Gastroesophageal sphincter (tissue), 4 donors: ENCODE results near the gene CLP1. TPM values are rescaled to one million over a fixed set of nuclear protein-coding genes. Genes with fewer than 3 reads are reported as not detected.

ENCODE experiments used
- ATAC-seq: fragments of 150-250 bp; one replicate; pipeline ENCODE4 v1.9.1; 2016; ENCODE audit warnings: mild to moderate bottlenecking, moderate library complexity
- H3K27ac ChIP-seq, 4 donors: fragments of 200-600 bp; sonication (generic) in 3 of 4; 1 replicate in 3 of 4; 2 replicates in 1 of 4; pipeline ENCODE4 v1.5.1; 2016 to 2019
- H3K27me3 ChIP-seq: fragments of 200-600 bp; sonication (generic); one replicate; pipeline ENCODE4 v1.5.1; 2019
- H3K36me3 ChIP-seq, 2 donors: fragments of 200-600 bp; sonication (generic); one replicate each; pipeline ENCODE4 v1.5.1; 2019; ENCODE audit warnings: control low read depth in 1 of 2
- H3K4me1 ChIP-seq, 3 donors: fragments of 200-600 bp; sonication (generic); 1 replicate in 2 of 3; 2 replicates in 1 of 3; pipeline ENCODE4 v1.5.1; 2016 to 2019; ENCODE audit warnings: control low read depth in 2 of 3
- H3K4me3 ChIP-seq, 2 donors: fragments of 200-600 bp; sonication (generic); one replicate each; pipeline ENCODE4 v1.5.1; 2019; ENCODE audit warnings: mild to moderate bottlenecking in 1 of 2, moderate library complexity in 1 of 2
- H3K9me3 ChIP-seq, 3 donors: fragments of 200-600 bp; sonication (generic); one replicate each; pipeline ENCODE4 v1.5.1; 2017 to 2019; ENCODE audit warnings: control low read depth in 2 of 3
- CTCF ChIP-seq, 4 experiments: fragments of 200-600 bp in 2 of 4; fragments of 450-650 bp in 2 of 4; sonication (generic) in 1 of 4; IDR thresholded peaks; one replicate each; pipeline ENCODE4 v1.5.1; 2017 to 2019; ENCODE audit warnings: antibody characterized with exemption in 4 of 4, mild to moderate bottlenecking in 2 of 4, moderate library complexity in 2 of 4
- EP300 ChIP-seq: sonication (generic); formaldehyde crosslinking; IDR thresholded peaks from one replicate; pipeline ENCODE4 v1.6.1; 2017; ENCODE audit warnings: antibody characterized with exemption, mild to moderate bottlenecking
- POLR2A ChIP-seq, 2 donors: fragments of 450-650 bp; IDR thresholded peaks; one replicate each; pipeline ENCODE4 v1.6.1; 2017; ENCODE audit warnings: antibody characterized with exemption in 2 of 2, mild to moderate bottlenecking in 2 of 2, moderate library complexity in 1 of 2
- POLR2AphosphoS5 ChIP-seq: sonication (generic); formaldehyde crosslinking; IDR thresholded peaks from one replicate; pipeline ENCODE4 v1.6.1; 2017; ENCODE audit warnings: antibody characterized with exemption
- WGBS, 2 donors: methylation state at CpG; one replicate each; pipeline ENCODE4 v1.1.5; 2018; ENCODE audit warnings: low coverage in 1 of 2; 5-methylcytosine and 5-hydroxymethylcytosine counted together
- total RNA-seq, 4 donors: library from RNA; depleted of rRNA; stranded (reverse); fragments of >200 nt; gene quantifications; one replicate each; pipeline ENCODE4 v1.1.0, GENCODE V29; 2016

The CLP1 gene
- total RNA-seq, 4 donors from 2014 or later, result 11.4 to 21.7 (median 16.6) TPM

GRCh38 chr11:57667736-57668433 lies 10.3 kb downstream of the CLP1 start, which contains the start of gene ZDHHC5:
TSS of gene ZDHHC5 (plus strand) at chr11:57668114. CDS start at chr11:57673091, 4,977 bp downstream.
- no peaks in the 10 kb centered on the region for H3K9me3 ChIP-seq
- peak within 1 kb of the TSS; percentile 74 to 95 for H3K4me3 ChIP-seq
- peak within 1 kb of the TSS; percentile 92 to 95 (median 94) for H3K27ac ChIP-seq
- TF ChIP-seq POLR2AphosphoS5 (peak; percentile 68), CTCF (IDR thresholded peaks at IDR 0.05) (peak in 3 of 4 experiments; percentile 59 to 72 (median 67)), EP300 (no peak), POLR2A (IDR thresholded peaks at IDR 0.05) (peak; percentile 82 to 88)
- H3K27me3 ChIP-seq, result no peaks in the 10 kb centered on the region
- peak; percentile 94 for ATAC-seq
- 1% methylated on average over 38 of the region's 96 CpGs; no CpG with 5 or more reads in 1 of the 2 donors for WGBS, 2 donors
- H3K36me3 ChIP-seq, result peaks cover 0 to 19% of the 10 kb centered on the region in 2 donors
- peaks cover 0 to 44% (median 20%) of the 10 kb centered on the region in 3 donors for H3K4me1 ChIP-seq

GRCh38 chr11:57668434-57668782 lies 10.8 kb downstream of the CLP1 start:
- H3K36me3 ChIP-seq, result peaks cover 0 to 21% of the 10 kb centered on the region in 2 donors
- H3K27me3 ChIP-seq, result no peaks in the 10 kb centered on the region
- H3K4me3 ChIP-seq, result peak overlapping the region; percentile 74 to 95
- H3K4me1 ChIP-seq, result peaks cover 0 to 47% (median 20%) of the 10 kb centered on the region in 3 donors
- TF ChIP-seq EP300 (no peak), POLR2A (IDR thresholded peaks at IDR 0.05) (no peak), CTCF (IDR thresholded peaks at IDR 0.05) (no peak), POLR2AphosphoS5 (no peak)
- no peak for ATAC-seq
- 0% methylated on average over 12 to 14 of the region's 31 CpGs for WGBS, 2 donors
- peak overlapping the region; percentile 92 to 95 (median 94) for H3K27ac ChIP-seq
- no peaks in the 10 kb centered on the region for H3K9me3 ChIP-seq

- no peak overlapping the region for H3K4me3 ChIP-seq
- H3K27me3 ChIP-seq, result no peaks in the 10 kb centered on the region
- H3K36me3 ChIP-seq, result peaks cover 0 to 61% of the 10 kb centered on the region in 2 donors
- TF ChIP-seq EP300 (no peak), CTCF (IDR thresholded peaks at IDR 0.05) (no peak), POLR2A (IDR thresholded peaks at IDR 0.05) (no peak), POLR2AphosphoS5 (no peak)
- no peaks in the 10 kb centered on the region for H3K9me3 ChIP-seq
- H3K4me1 ChIP-seq, result peaks cover 0 to 54% (median 10%) of the 10 kb centered on the region in 3 donors
- no peak for ATAC-seq
- no peak overlapping the region for H3K27ac ChIP-seq
Measured at GRCh38 chr11:57674251-57674650, 16.7 kb downstream of the CLP1 start.

GRCh38 chr11:57675176-57675941 lies 17.8 kb downstream of the CLP1 start:
- Histone ChIP-seq H3K27ac (no peak overlapping the region), H3K4me1 (peaks cover 0 to 43% (median 0%) of the 10 kb centered on the region in 3 donors), H3K9me3 (no peaks in the 10 kb centered on the region), H3K36me3 (peaks cover 0 to 61% of the 10 kb centered on the region in 2 donors), H3K4me3 (no peak overlapping the region), H3K27me3 (no peaks in the 10 kb centered on the region)
- ATAC-seq, result no peak
- 83 to 87% methylated on average over 3 of the region's 3 CpGs for WGBS, 2 donors
- TF ChIP-seq EP300, result no peak
- TF ChIP-seq POLR2A (IDR thresholded peaks at IDR 0.05), result no peak
- no peak for TF ChIP-seq CTCF (IDR thresholded peaks at IDR 0.05)
- TF ChIP-seq POLR2AphosphoS5, result no peak
